ENCODE results near the gene MACROH2A2.
"Not testable (repeated sequence)": the region's sequence is repeated elsewhere in the genome, so short reads cannot be mapped to it uniquely, and the experiment has no call there.

Gene MACROH2A2

DNA sequence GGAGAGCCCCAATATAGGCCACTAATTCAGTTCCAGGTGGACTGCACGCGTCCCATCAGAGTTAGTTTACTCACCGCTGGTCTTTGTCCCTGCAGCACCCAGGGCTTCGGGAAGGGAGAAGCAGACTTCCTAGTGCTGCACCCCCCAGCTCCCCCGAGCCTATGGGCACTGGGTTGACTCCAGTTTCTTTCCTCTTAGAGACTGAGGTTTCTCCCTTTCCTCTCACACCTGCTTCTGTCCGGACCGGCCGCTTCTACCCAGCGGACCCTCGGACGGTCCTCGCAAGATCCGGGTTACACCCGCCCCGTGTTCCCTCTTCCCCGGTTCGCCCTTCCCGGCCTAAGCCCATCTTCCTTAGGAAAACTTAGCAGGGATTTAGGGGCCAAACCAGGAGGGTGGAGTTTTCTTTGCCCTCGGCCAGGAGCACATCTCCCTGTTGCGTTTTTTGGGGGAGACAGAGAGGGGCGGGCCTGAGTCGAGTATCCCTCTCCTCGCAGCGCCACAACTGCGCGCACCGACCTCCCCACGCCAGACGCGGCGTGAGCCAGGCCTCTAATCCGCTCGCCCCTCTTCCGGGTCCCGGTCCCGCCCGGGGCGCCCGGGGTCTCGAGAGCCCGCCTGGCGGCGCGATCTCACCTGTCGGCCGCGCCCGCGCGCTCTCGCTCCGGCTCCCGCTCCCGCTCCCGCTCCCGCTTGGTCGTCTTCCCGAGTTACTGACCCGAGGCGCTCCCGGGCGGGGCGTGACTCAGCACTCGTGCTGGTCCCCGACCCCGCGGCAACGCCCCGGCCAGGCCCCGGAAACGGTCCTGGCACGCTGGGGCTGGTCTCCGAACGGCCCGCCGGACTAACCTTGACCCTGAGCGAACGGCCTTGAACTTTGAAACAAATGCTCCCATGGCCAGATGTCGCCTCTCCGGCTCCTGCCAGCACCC lies 79.7 kb downstream of the MACROH2A2 start, which contains the start of gene AIFM2:
Gene AIFM2 (minus strand): TSS at position 728 of the 932 bp plus-strand sequence. CDS start 8,741 bp downstream, outside the sequence.
- peak; percentile 28 for DNase-seq

DNA sequence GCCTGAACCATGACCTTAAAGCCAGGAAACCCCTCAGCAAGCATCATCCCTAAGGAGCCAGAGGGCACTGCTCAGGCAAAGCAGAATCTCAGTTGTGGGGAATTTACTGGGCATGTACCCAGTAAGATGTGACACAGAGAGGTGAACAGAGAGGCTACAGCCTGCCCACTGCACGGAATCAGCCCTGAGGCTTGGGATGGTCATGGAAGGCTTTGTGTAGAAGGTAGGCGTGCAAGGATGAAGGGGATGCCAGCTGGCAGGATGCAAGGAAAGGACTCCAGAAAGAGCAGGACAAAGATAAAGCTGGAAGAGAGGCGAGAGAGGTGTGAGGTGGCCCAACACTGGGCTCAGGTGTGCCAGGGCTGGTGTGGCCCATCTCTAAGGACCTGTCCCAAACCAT lies 82.4 kb downstream of the MACROH2A2 start:
- DNase-seq, result no peak

DNA sequence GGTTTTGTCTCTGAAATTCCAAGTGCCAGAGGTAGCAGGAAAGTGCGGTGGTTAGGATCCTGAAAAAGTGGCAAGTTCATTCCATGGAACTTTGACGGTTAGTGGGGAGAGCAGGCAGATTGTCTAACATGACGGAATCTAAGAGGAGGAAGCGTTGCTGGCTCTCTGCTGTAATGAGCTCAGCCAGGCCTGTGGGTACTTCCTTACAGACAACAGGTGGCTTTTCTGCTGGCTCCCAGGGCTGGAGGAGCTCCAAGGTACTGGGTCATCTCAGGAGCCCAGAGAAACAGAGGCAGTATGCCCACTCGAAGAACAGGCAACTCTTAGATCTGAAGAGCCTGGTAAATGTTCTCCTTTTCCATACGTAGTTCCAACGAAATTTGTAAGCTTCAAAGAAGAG lies 83.0 kb downstream of the MACROH2A2 start:
- DNase-seq, result no peak

DNA sequence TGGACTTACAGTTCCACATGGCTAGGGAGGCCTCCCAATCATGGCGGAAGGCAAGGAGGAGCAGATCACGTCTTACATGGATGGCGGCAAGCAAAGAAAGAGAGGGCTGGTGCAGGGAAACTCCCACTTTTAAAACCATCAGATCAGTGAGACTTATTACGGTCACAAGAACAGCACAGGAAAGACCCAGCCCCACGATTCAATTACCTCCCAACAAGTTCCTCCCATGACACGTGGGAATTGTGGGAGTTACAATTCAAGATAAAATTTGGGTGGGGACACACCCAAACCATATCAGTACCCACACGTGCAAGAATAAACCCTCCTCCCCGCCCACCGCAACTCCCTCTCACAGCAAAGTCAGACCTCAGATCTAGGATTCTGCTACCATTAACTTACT lies 84.5 kb downstream of the MACROH2A2 start:
- no peak for DNase-seq

DNA sequence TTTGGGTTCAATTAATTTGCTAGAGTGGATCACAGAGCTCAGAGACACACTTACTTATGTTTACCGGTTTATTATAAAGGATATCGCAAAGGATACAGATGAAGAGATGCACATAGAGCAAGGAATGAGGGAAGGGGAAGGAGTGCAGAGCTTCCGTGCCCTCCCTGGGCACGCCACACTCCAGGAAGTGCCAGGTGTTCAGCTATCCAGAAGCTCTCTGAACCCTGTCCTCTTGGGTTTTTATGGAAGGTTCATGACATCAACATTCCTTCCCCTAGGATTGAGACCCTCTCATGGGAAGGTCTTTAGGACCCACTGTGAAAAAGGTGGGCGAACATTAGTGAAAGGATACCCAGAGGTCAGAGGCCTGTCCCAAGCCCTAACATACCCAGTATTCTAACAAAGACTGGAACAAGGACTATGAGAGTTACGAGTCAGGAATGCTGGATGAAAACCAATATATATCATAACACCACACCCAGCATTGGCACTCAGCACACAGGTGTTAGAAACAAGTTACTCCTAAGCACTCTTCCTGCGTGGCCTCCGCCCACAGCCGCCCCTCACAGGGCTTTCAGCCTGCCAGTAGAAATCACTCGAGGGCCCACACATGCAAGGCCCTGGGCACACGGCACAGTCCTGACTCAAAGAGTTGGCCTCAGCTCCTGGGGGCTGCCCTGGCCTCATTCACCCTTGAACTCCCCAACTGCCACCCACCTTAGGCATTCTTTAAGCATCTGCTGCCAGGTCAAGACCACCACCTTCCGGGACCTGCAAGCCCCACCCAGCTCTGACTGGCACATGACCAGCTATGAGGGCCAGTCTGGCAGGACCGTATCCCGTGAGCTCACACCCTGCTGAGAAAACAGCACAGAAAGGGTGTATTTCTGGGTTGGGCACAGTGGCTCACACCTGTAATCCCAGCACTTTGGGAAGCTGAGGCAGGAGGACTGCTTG lies 85.6 kb downstream of the MACROH2A2 start:
- DNase-seq, result no peak

DNA sequence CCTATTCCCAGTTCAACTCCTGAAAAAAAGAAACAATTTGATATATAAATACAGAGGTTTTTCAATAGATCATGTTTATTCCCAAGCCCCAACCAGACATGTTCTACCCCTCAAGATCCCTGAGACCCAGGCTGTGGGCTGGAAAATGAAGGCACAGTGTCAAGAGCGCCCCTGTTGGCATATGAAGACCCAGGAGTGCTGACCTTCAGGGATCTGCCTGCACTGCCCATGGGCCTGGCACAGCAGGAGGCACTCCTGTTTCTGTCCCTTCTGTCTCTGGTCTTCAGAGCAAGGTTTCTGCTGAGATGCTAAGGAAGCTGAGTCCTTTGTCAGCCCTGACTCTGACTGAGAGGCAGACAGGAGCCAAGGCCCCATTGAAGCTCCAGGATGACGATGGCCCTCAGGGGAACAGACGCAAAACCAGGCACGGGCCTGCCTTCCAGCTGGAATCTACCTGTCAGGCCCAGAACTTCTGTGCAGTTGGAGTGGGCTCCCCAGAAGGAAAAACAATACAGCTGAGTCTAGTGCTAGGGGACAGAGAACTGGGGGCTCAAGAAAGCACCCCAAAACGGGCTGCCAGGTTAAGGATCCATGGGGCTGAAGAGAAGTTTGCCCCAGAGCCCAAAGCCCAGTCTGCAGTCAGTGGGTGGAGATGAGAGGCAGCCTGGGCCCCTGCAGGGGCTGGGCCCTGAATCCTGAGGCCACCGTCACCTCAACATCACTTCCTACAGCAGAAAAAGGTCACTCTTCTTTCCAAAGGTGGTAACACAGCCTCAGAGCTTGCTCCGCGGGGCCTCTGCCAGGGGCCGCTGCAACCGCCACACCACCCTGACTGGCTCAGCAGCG lies 86.7 kb downstream of the MACROH2A2 start:
- DNase-seq, result no peak

DNA sequence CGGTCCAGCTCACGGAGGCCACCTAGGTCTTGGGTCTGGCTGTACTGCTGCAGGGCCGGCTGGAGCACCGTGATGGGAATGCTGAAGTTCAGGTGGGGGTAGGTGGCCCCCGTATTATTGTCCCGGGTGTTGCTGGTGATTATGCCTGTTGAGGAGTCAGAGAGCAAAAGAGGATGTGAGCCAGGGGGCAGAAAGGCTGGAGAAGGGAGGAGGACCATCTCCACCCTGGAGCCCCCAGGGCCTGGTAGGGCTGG lies 87.3 kb downstream of the MACROH2A2 start:
- DNase-seq, result no peak

DNA sequence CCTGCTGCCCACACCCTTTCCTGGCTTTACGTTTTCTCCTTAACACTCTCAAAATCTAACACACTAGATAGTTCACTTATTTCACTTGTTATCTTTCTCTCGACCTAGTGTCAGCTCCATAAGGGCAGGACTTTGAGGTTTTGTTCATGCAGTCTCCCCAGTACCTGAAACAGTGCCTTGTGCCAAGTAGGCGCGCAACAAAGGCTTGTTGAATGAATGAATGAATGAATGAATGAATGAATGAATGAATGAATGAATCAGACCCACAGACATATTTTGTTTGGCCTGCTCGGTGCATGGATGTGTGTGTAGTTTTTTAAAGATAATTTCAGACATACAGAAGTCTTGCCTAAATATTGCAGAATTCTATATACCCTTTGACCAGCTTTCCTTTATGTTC lies 87.7 kb downstream of the MACROH2A2 start:
- DNase-seq, result no peak

DNA sequence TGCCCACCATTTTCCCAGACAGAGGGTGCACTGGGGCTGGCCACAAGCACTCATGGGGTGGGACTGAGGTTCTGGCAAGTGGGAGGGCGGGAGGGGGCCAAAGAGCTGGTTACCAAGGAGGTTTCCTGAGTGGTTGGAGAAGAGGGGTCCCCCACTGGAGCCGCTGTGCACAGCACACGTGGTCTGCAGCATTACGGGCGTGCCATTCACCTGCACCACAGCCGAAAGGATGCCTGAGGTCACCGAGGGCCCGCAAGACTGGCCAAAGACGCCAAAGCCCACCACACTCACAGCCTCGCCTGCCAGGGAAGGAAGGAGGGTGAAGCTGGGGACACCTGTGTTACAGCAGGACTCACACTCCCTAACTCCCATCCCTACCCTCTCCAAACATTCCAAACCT lies 89.9 kb downstream of the MACROH2A2 start:
- no peak for DNase-seq

DNA sequence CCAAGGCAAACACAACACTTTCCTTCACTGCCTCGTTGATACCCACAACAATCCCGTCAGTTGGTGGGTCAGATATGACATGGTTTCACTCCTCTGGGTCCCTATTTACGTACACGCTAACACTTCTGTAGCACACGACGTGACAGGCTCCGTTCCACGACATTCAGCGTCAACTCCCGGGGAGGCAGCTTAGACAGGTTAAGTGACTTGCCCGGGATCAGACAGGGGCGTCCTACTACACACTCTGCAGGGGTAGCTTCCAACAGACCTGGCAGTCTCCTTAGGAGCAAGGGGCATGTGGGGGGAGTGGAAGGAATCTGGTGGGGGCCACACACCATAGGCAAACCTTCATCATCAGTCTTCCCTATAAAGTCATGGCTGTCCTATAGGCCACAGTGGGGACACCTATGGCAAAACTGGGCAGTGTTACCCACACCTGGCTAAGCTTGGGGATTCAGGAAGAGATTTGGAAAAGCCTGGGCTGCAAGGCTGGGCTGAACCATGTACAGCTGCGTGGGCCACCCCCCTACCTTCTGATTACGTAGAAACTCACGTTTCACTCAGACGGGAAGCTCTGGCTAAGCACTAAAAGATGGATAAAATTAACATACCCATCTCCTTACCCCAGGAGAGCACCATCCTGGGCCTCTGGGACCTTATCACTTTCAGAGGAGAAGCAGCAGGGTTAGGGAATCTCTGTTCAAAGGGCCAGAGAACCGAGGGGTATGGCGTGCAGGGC lies 91.9 kb downstream of the MACROH2A2 start:
- no peak for DNase-seq

DNA sequence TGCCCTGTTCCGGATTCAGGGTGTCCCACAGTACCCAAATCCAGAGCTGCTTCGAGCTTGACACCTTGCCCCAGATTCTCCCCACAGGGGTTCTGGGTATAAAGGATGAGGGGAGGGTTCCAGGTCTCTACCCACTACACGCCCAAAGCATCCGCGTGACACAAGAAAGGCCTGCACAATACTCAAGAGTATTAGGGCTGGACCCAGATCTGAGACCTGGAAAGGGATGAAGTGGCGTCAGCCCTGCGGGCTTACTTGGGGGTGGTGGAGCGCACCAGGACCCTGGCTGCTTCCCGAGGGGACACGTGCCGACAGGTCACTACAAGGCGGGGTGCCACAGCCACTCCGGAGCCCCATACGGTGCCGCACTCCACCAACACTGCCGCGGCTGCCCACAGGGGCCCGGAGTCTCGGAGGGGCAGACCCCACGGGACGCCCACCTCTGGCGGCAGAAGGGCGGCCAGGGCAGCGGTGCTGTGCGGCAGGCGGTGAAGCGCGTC lies 92.6 kb downstream of the MACROH2A2 start:
- peak; percentile 14 for DNase-seq

DNA sequence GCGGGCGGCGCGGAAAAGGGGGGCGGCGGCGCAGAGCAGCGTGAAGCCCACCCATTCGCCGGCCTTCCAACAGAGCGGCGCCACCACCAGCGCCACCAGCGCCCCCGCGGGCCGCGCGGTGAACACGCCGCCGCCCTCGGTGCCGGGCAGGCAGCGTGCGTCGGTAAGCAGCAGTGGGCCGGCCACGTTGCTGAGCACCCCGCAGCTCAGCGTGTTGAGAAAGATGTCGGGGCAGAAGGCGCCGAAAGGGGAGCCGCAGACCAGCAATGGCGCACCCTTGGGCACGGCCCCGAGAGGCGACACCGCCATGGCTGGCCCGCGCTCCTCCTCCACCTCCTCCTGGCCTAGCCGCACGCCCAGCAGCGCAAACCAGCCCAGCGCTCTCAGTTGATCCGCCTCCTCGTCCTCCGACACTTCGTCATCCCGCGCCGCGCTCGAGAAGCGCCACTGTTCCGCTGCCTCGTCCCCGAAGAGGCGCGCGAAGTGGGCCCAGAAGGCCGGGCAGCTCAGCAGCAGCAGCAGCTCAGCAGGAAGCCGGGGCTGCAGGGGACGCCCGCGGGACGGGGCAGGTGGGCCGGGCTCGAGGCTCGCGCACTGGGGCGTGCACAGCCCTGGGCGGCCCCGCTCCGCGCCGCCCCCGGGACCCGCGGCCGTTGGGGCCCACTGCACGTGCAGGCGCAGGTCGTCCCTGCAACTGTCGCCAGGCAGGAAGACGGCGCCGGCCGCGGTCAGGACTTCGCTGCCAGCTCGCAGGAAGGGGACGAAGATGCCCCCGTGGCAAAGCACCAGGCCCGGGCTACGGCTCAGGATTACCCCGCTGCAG lies 93.2 kb downstream of the MACROH2A2 start:
- DNase-seq, result peak; percentile 73

DNA sequence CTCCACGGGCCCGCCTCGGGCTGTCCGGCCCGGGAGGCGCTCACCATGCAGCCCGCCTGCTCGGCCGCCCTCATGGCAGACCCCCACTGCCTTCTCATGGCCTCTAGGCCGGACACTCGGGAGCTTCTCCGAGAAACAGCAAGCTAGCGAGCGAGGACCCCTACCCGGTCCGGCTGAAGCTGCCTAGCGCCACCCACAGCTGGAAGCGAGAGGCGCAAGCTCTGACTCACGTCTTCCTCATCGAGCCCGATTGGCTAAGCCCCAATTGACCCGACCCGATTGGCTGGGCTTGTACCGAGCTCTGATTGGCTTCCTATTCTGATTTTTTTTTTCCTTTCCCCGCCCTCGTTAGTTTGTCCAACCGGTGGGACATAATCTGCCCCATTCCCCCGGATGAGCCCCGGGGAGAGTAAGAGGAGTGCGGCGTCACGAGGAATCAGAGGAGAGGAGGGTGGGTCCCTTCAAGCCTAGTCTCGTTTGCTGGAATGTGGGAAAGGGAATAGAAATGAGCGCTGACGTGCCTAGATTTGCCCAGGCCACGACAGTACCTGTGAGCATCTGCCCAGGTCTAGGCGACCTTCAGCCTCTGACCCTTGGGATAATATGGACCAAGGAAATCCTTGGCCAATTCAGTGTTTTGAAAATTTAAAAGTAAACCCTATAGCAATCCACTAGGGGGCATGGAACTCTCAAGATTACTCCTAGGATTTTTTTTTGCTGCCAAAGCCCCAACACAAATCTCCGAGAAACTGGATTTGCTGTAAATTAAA lies 94.0 kb downstream of the MACROH2A2 start, which contains the start of gene TYSND1:
Gene TYSND1 (minus strand): TSS at position 212 of the 770 bp plus-strand sequence. CDS start 114 bp downstream, at position 98.
- DNase-seq, result peak; percentile 95

DNA sequence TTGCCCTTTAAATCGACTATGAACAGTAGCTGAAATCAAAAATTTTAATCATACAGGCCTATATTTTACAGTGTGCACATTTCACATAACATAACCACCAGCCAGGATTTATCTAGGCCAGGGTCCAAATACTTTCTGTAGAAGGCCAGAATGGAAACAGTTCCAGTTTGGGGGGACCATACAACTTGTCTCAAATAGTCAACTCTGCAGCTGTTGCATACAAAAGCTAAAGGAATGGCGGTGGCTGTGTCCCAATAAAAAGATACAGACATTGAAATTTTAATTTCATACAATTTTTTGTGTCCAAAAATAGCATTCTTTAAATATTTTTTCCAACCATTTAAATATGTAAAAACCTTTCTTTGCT lies 94.6 kb downstream of the MACROH2A2 start:
- DNase-seq, result no peak

DNA sequence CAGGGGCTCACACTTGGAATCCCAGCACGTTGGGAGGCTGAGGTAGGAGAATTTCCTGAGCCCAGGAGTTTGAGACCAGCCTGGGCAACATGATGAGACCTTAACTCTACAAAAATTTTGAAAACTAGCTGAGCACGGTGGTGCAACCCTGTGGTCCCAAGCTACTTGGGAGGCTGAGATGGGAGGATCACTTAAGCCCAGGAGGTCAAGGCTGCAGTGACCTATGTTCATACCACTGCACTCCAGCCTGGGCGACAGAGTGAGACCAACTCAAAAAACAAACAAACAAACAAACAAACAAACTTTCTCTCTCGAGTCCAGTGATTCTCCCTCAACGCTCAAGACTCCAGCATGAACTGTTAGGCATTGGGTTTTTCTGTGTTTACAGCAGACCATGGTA lies 95.9 kb downstream of the MACROH2A2 start:
- DNase-seq, result no peak

DNA sequence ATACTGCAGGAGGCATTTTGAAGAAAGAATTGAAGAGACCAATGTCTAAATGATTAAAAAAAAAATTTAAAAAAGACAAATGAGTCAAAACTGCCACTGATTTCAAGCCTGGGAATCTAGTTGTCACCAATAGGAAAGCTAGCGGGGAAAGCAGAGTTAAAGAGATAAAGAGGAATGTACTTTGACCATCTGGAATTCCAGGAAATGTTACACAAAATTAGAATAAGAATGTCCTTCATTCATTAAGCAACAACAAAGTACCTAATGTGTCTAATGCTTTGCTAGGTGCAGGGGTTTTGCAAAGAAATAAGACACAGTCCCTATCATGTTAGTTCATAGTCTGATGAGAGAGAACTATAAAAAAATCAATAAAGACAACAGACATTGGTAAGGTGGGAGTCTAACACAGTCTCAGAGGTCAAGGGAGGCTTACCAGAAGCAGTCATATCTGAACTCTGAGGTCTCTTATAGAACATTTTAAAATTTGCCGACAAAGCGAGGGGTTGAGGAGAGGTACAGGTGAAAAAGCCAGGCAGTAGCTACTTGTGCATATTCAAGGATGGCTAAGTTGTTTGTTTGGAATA lies 102.7 kb downstream of the MACROH2A2 start:
- no peak for DNase-seq

DNA sequence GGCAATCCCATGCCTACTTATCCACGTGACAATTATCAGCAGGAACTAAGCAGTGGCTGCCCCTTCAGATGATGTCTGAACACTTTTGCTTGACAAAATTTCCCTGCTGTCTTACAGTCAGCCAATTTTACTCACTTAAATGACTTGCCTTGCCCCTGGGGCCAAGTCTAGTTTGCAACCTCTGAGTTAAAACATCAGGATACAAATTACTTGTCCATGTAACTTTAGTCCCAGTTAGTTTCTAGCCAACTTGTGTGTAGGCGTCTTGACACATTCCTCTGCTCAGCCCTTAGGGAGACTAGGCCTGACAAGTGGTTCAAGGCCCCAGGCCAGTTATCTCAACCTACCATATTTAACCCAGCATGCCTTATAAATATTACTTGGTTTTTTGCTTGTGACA lies 105.5 kb downstream of the MACROH2A2 start:
- DNase-seq, result no peak

DNA sequence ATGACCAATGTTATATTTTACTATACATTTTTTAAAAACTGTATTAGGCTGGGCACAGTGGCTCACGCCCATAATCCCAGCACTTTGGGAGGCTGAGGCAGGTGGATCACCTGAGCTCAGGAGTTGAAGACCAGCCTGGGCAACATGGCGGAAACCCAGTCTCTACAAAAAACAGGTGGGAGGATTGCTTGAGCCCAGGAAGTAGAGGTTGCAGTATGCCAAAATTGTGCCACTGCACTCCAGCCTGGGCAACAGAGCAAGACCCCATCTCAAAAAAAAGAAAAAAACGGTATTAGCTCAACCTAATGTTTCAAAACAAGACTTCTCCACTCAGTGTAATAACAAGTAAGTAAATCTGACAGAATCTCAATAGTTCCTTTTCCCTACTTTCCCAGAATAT lies 106.7 kb downstream of the MACROH2A2 start:
- not testable (repeated sequence) for DNase-seq

DNA sequence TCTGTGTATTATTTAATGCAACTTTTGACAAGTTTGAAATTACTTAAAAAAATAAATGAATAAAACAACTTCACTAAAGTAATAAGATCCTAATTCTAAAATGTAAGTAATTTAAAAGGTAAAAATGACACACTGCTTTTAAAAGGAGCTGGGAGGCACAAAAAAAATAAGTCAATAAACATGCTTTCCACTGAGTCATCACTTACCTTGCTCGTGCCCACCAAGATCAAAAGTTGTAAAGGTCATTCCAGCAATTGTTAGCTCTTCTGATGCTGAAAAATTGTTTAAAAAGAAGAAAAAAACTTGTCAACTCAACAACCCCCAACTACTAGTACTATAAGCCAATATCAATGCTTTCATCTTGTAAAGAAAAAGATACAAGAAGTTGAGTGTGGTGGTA lies 108.2 kb downstream of the MACROH2A2 start:
- DNase-seq, result no peak

Data from CD4-positive, alpha-beta T cell treated with Interleukin-17A for 1 hour (primary cell).